Measurements from ENCODE around the gene PPP3CA.

The PPP3CA gene

GRCh38 chr4:101044766-101045165 lies 302.6 kb downstream of the PPP3CA start:
- TF ChIP-seq CTCF (conservative IDR thresholded peaks at IDR 0.05; ENCODE audit: low read depth, low read length) = no peak
- H3K4me2 ChIP-seq = no peak overlapping the region
- no peaks in the 10 kb centered on the region for H3K79me2 ChIP-seq (ENCODE audit: insufficient read depth, low read depth)

DNA sequence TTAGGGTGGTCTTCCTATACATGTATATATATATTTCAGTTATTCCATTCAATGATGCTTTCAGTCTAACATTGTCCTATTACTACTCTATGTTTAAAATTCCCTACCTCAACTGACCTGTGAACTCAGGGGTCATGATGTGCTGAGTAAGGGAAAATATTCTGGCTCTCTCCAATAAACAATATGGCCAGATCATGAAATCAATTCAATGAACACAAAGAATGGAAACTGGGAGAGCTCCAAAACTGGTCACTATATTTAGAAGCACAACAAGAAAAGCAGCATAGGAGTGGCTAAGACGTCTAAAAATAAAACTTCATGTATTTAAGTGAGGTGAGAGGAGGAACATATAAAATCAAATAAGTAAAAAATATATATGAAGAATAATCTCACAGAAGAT lies 304.5 kb downstream of the PPP3CA start:
- Histone ChIP-seq H3K27ac (no peak overlapping the region), H3K36me3 (ENCODE audit: insufficient read depth) (no peaks in the 10 kb centered on the region), H2AFZ (ENCODE audit: low read depth) (no peak overlapping the region), H3K27me3 (ENCODE audit: insufficient read depth, low read depth) (no peaks in the 10 kb centered on the region), H3K4me2 (no peak overlapping the region), H3K4me3 (IDR thresholded peaks at IDR 0.05; ENCODE audit: insufficient read depth, low read depth, low read length) (no peak overlapping the region), H3K9ac (no peak overlapping the region), H4K20me1 (ENCODE audit: insufficient read depth) (no peaks in the 10 kb centered on the region), H3K79me2 (ENCODE audit: insufficient read depth, low read depth) (no peaks in the 10 kb centered on the region), H3K4me1 (ENCODE audit: low read depth, poor library complexity, severe bottlenecking) (no peaks in the 10 kb centered on the region)
- TF ChIP-seq CTCF (conservative IDR thresholded peaks at IDR 0.05; ENCODE audit: low read depth, low read length) = no peak

More at GRCh38 chr4:101044766-101045165, 302.6 kb downstream of the PPP3CA start:
- Histone ChIP-seq H2AFZ (ENCODE audit: low read depth) (no peak overlapping the region), H3K4me1 (ENCODE audit: low read depth, poor library complexity, severe bottlenecking) (no peaks in the 10 kb centered on the region), H4K20me1 (ENCODE audit: insufficient read depth) (no peaks in the 10 kb centered on the region), H3K9ac (no peak overlapping the region), H3K36me3 (ENCODE audit: insufficient read depth) (no peaks in the 10 kb centered on the region), H3K4me3 (IDR thresholded peaks at IDR 0.05; ENCODE audit: insufficient read depth, low read depth, low read length) (no peak overlapping the region), H3K27ac (no peak overlapping the region), H3K27me3 (ENCODE audit: insufficient read depth, low read depth) (no peaks in the 10 kb centered on the region)

GRCh38 chr4:101040776-101041175 lies 306.6 kb downstream of the PPP3CA start:
- Histone ChIP-seq H3K27ac (no peak overlapping the region), H3K4me2 (no peak overlapping the region), H3K36me3 (ENCODE audit: insufficient read depth) (no peaks in the 10 kb centered on the region), H3K27me3 (ENCODE audit: insufficient read depth, low read depth) (no peaks in the 10 kb centered on the region), H3K4me3 (IDR thresholded peaks at IDR 0.05; ENCODE audit: insufficient read depth, low read depth, low read length) (no peak overlapping the region), H3K4me1 (ENCODE audit: low read depth, poor library complexity, severe bottlenecking) (no peaks in the 10 kb centered on the region), H4K20me1 (ENCODE audit: insufficient read depth) (no peaks in the 10 kb centered on the region), H3K79me2 (ENCODE audit: insufficient read depth, low read depth) (no peaks in the 10 kb centered on the region), H3K9ac (no peak overlapping the region), H2AFZ (ENCODE audit: low read depth) (no peak overlapping the region)
- TF ChIP-seq CTCF (conservative IDR thresholded peaks at IDR 0.05; ENCODE audit: low read depth, low read length) = no peak

GRCh38 chr4:101039367-101039766 lies 308.0 kb downstream of the PPP3CA start:
- Histone ChIP-seq H3K4me2 (no peak overlapping the region), H3K4me1 (ENCODE audit: low read depth, poor library complexity, severe bottlenecking) (no peaks in the 10 kb centered on the region), H3K79me2 (ENCODE audit: insufficient read depth, low read depth) (no peaks in the 10 kb centered on the region), H4K20me1 (ENCODE audit: insufficient read depth) (no peaks in the 10 kb centered on the region), H3K4me3 (IDR thresholded peaks at IDR 0.05; ENCODE audit: insufficient read depth, low read depth, low read length) (no peak overlapping the region), H3K9ac (no peak overlapping the region), H3K27ac (no peak overlapping the region), H2AFZ (ENCODE audit: low read depth) (no peak overlapping the region), H3K36me3 (ENCODE audit: insufficient read depth) (no peaks in the 10 kb centered on the region), H3K27me3 (ENCODE audit: insufficient read depth, low read depth) (no peaks in the 10 kb centered on the region)
- no peak for TF ChIP-seq CTCF (conservative IDR thresholded peaks at IDR 0.05; ENCODE audit: low read depth, low read length)

All from KMS-11 (cell line).